K562 (cell line): ENCODE data around the gene GEMIN7. TPM values are rescaled to one million over a fixed set of nuclear protein-coding genes. Genes with fewer than 3 reads are reported as not detected.

Experiments
- CBFA2T2 ChIP-seq: fragments of 450-650 bp; conservative IDR thresholded peaks from 2 replicates; pipeline ENCODE4 v1.6.1; 2017; ENCODE audit warnings: mild to moderate bottlenecking
- GATAD2B ChIP-seq: fragments of 450-650 bp; IDR thresholded peaks from 2 replicates; pipeline ENCODE4 v1.6.1; 2017; ENCODE audit warnings: mild to moderate bottlenecking, borderline replicate concordance
- HMG20B ChIP-seq: fragments of 250-450 bp; sonication (Bioruptor Pico); IDR thresholded peaks from 2 replicates; pipeline ENCODE4 v1.5.0; 2021; ENCODE audit warnings: mild to moderate bottlenecking
- NR4A1 ChIP-seq, 2 experiments: fragments of 250-450 bp in 1 of 2; fragments of 450-650 bp in 1 of 2; sonication (Bioruptor Pico) in 1 of 2; IDR thresholded peaks; 2 replicates each; pipeline versions ENCODE4 v1.4.0 to v1.6.1; 2016 to 2020; ENCODE audit warnings: mild to moderate bottlenecking in 2 of 2, missing compliant biosample characterization in 1 of 2, missing genetic modification characterization in 1 of 2, moderate library complexity in 1 of 2
- NRF1 ChIP-seq, 2 experiments: fragments of 450-650 bp; IDR thresholded peaks in 1 of 2; conservative IDR thresholded peaks in 1 of 2; 2 replicates each; pipeline ENCODE4 v1.6.1; 2014; ENCODE audit warnings: mild to moderate bottlenecking in 2 of 2
- PPARD ChIP-seq: fragments of 250-450 bp; sonication (Bioruptor Pico); IDR thresholded peaks from 2 replicates; pipeline ENCODE4 v1.8.0; 2022; ENCODE audit warnings: inconsistent platforms, mild to moderate bottlenecking, moderate library complexity
- PTTG1 ChIP-seq: fragments of 450-650 bp; IDR thresholded peaks from 2 replicates; pipeline ENCODE4 v1.6.1; 2016; ENCODE audit warnings: low read depth, mild to moderate bottlenecking, missing genetic modification characterization, missing compliant biosample characterization
- RFX7 ChIP-seq: fragments of 250-450 bp; sonication (Bioruptor Pico); IDR thresholded peaks from 2 replicates; pipeline ENCODE4 v1.5.1; 2021; ENCODE audit warnings: mild to moderate bottlenecking
- TOE1 ChIP-seq, 2 experiments: fragments of 450-650 bp in 1 of 2; sonication (generic) in 1 of 2; formaldehyde crosslinking in 1 of 2; IDR thresholded peaks; 2 replicates each; pipeline versions ENCODE4 v1.7.1 to v1.8.0; 2016 to 2022; ENCODE audit warnings: borderline replicate concordance in 2 of 2, mild to moderate bottlenecking in 2 of 2, antibody characterized with exemption in 1 of 2, inconsistent platforms in 1 of 2, low read depth in 1 of 2, missing genetic modification reagents in 1 of 2, moderate library complexity in 1 of 2
- ZFPM2 ChIP-seq: fragments of 250-450 bp; sonication (Bioruptor Pico); IDR thresholded peaks from 2 replicates; pipeline ENCODE4 v1.5.1; 2022; ENCODE audit warnings: mild to moderate bottlenecking
- ZNF324 ChIP-seq: fragments of 250-450 bp; sonication (Bioruptor Pico); IDR thresholded peaks from 2 replicates; pipeline ENCODE4 v1.4.0; 2020; ENCODE audit warnings: mild to moderate bottlenecking
- polyA plus RNA-seq, 8 experiments: library from polyadenylated mRNA; depleted of rRNA in 4 of 8; stranded (reverse) in 5 of 8; unstranded in 3 of 8; fragments of >200 nt; fragmentation: Nextera tagmentation in 2 of 8; fragmentation: Illumina TruSeq in 1 of 8; extraction: Ambion mirVana in 2 of 8; extraction: Trizol in 1 of 8; gene quantifications; 2 replicates each; pipeline versions ENCODE4 v1.2.1 to v1.2.3, GENCODE V29; 2011 to 2014; ENCODE audit warnings: inconsistent platforms in 1 of 8, missing spikeins in 1 of 8
- total RNA-seq, 7 experiments: library from RNA; depleted of rRNA in 6 of 7; stranded (reverse); fragments of >200 nt in 6 of 7; fragmentation: Illumina TruSeq in 2 of 7; extraction: Trizol in 2 of 7; gene quantifications; 2 replicates each; pipeline versions ENCODE4 v1.2.1 to v1.2.3, GENCODE V29; 2011 to 2021; ENCODE audit warnings: low replicate concordance in 1 of 7
- TF ChIP-seq, protein P1 (sequence below): sonication (generic); formaldehyde crosslinking; IDR thresholded peaks from 2 replicates; pipeline ENCODE4 v1.8.1; 2022; ENCODE audit warnings: missing genetic modification reagents
- TF ChIP-seq, protein P2 (sequence below): fragments of 200-800 bp; sonication (Bioruptor generic); IDR thresholded peaks from 2 replicates; pipeline ENCODE4 v1.6.1; 2016; ENCODE audit warnings: missing genetic modification characterization, missing compliant biosample characterization
- TF ChIP-seq, protein P3 (sequence below): fragments of 450-650 bp; IDR thresholded peaks from 2 replicates; pipeline ENCODE4 v1.6.1; 2016
- TF ChIP-seq, protein P4 (sequence below): fragments of 200-800 bp; sonication (Bioruptor generic); IDR thresholded peaks from 2 replicates; pipeline ENCODE4 v1.6.1; 2017; ENCODE audit warnings: missing genetic modification characterization, missing compliant biosample characterization
- TF ChIP-seq, protein P5 (sequence below): fragments of 450-650 bp; formaldehyde crosslinking; IDR thresholded peaks from 2 replicates; pipeline ENCODE4 v1.4.0; 2022; ENCODE audit warnings: missing genetic modification characterization

GEMIN7 gene
- total and polyA plus RNA-seq, 9 of the 15 experiments (the other 6 are each of a cell fraction or from before 2014, with no cell fraction given), result 23.1 to 124 (median 54.9) TPM

DNA sequence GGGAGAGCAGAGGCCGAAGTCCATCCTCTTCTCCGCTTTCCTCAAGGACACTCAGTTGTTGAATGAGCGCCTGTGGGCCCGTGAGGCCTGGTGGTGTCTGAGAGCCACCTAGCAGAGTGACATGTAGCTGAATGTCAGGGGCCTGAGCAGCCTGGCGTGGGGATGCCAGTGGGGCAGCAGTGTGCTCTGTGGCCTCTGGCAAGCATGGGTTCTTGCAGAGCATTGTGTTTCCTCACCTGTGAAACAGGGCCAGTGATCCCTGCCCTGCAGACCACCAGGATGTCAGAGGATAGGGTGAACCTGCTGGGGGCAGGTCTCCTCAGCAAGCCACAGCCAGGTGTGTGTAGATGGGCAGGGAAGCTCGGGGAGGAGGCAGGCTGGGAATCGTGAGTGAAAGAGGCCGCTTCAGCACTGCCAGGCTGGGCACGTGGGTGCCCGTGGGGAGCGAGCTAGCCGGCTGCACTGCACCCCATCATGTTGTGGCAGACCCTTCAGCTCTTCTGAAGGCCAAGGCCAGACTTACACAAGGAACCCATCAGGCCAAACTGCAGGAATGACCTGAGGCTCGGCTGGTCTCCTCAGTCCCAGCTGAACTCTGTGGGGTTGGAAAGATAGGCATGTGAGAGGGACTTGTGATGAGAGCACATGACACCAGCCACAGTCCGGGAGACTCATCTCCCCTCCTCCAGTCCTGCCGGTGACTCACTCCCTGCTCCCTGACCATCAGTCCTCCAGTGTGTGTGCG is 18.9 kb downstream of the GEMIN7 start (continued):
- TF ChIP-seq, protein P1, sequence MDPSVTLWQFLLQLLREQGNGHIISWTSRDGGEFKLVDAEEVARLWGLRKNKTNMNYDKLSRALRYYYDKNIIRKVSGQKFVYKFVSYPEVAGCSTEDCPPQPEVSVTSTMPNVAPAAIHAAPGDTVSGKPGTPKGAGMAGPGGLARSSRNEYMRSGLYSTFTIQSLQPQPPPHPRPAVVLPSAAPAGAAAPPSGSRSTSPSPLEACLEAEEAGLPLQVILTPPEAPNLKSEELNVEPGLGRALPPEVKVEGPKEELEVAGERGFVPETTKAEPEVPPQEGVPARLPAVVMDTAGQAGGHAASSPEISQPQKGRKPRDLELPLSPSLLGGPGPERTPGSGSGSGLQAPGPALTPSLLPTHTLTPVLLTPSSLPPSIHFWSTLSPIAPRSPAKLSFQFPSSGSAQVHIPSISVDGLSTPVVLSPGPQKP (CRISPR knock-in tag), result no peak
- no peak for TF ChIP-seq RFX7 (CRISPR knock-in tag)
- TF ChIP-seq GATAD2B, result no peak
- TF ChIP-seq CBFA2T2, result peak; percentile 42; the same call in 1 of the 2 replicates
- TF ChIP-seq NR4A1 (CRISPR knock-in tag; IDR thresholded peaks at IDR 0.05), result no peak
- no peak for TF ChIP-seq NR4A1 (tag; IDR thresholded peaks at IDR 0.05)
- TF ChIP-seq, protein P2, sequence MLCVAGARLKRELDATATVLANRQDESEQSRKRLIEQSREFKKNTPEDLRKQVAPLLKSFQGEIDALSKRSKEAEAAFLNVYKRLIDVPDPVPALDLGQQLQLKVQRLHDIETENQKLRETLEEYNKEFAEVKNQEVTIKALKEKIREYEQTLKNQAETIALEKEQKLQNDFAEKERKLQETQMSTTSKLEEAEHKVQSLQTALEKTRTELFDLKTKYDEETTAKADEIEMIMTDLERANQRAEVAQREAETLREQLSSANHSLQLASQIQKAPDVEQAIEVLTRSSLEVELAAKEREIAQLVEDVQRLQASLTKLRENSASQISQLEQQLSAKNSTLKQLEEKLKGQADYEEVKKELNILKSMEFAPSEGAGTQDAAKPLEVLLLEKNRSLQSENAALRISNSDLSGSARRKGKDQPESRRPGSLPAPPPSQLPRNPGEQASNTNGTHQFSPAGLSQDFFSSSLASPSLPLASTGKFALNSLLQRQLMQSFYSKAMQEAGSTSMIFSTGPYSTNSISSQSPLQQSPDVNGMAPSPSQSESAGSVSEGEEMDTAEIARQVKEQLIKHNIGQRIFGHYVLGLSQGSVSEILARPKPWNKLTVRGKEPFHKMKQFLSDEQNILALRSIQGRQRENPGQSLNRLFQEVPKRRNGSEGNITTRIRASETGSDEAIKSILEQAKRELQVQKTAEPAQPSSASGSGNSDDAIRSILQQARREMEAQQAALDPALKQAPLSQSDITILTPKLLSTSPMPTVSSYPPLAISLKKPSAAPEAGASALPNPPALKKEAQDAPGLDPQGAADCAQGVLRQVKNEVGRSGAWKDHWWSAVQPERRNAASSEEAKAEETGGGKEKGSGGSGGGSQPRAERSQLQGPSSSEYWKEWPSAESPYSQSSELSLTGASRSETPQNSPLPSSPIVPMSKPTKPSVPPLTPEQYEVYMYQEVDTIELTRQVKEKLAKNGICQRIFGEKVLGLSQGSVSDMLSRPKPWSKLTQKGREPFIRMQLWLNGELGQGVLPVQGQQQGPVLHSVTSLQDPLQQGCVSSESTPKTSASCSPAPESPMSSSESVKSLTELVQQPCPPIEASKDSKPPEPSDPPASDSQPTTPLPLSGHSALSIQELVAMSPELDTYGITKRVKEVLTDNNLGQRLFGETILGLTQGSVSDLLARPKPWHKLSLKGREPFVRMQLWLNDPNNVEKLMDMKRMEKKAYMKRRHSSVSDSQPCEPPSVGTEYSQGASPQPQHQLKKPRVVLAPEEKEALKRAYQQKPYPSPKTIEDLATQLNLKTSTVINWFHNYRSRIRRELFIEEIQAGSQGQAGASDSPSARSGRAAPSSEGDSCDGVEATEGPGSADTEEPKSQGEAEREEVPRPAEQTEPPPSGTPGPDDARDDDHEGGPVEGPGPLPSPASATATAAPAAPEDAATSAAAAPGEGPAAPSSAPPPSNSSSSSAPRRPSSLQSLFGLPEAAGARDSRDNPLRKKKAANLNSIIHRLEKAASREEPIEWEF (CRISPR knock-in tag), result no peak
- TF ChIP-seq HMG20B, result no peak
- TF ChIP-seq NRF1 (conservative IDR thresholded peaks at IDR 0.05 in 1 of 2, IDR thresholded peaks at IDR 0.05 in 1 of 2), result peak; percentile 44 to 56; a peak in 3 of 4 replicates
- no peak for TF ChIP-seq PPARD (CRISPR knock-in tag)
- TF ChIP-seq TOE1 (IDR thresholded peaks at IDR 0.05; ENCODE audit: borderline replicate concordance), result peak; percentile 82; the same call in 1 of the 2 replicates
- TF ChIP-seq TOE1 (CRISPR knock-in tag; IDR thresholded peaks at IDR 0.05; ENCODE audit: borderline replicate concordance, low read depth), result no peak
- TF ChIP-seq, protein P3, sequence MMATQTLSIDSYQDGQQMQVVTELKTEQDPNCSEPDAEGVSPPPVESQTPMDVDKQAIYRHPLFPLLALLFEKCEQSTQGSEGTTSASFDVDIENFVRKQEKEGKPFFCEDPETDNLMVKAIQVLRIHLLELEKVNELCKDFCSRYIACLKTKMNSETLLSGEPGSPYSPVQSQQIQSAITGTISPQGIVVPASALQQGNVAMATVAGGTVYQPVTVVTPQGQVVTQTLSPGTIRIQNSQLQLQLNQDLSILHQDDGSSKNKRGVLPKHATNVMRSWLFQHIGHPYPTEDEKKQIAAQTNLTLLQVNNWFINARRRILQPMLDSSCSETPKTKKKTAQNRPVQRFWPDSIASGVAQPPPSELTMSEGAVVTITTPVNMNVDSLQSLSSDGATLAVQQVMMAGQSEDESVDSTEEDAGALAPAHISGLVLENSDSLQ, result peak; percentile 81
- TF ChIP-seq, protein P4, sequence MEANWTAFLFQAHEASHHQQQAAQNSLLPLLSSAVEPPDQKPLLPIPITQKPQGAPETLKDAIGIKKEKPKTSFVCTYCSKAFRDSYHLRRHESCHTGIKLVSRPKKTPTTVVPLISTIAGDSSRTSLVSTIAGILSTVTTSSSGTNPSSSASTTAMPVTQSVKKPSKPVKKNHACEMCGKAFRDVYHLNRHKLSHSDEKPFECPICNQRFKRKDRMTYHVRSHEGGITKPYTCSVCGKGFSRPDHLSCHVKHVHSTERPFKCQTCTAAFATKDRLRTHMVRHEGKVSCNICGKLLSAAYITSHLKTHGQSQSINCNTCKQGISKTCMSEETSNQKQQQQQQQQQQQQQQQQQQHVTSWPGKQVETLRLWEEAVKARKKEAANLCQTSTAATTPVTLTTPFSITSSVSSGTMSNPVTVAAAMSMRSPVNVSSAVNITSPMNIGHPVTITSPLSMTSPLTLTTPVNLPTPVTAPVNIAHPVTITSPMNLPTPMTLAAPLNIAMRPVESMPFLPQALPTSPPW (CRISPR knock-in tag), result peak; percentile 48; the same call in 1 of the 2 replicates
- TF ChIP-seq, protein P5, sequence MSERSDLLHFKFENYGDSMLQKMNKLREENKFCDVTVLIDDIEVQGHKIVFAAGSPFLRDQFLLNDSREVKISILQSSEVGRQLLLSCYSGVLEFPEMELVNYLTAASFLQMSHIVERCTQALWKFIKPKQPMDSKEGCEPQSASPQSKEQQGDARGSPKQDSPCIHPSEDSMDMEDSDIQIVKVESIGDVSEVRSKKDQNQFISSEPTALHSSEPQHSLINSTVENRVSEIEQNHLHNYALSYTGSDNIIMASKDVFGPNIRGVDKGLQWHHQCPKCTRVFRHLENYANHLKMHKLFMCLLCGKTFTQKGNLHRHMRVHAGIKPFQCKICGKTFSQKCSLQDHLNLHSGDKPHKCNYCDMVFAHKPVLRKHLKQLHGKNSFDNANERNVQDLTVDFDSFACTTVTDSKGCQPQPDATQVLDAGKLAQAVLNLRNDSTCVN (CRISPR knock-in tag), result no peak
- TF ChIP-seq ZNF324 (CRISPR knock-in tag), result no peak
- no peak for TF ChIP-seq ZFPM2 (CRISPR knock-in tag)
- no peak for TF ChIP-seq PTTG1
